ENCODE data around the gene VPS26A. TPM values are rescaled to one million over a fixed set of nuclear protein-coding genes. Genes with fewer than 3 reads are reported as not detected.

Gene VPS26A
- total and polyA plus RNA-seq, 4 experiments from 2014 or later = 31.7 to 37.4 (median 35.3) TPM

DNA sequence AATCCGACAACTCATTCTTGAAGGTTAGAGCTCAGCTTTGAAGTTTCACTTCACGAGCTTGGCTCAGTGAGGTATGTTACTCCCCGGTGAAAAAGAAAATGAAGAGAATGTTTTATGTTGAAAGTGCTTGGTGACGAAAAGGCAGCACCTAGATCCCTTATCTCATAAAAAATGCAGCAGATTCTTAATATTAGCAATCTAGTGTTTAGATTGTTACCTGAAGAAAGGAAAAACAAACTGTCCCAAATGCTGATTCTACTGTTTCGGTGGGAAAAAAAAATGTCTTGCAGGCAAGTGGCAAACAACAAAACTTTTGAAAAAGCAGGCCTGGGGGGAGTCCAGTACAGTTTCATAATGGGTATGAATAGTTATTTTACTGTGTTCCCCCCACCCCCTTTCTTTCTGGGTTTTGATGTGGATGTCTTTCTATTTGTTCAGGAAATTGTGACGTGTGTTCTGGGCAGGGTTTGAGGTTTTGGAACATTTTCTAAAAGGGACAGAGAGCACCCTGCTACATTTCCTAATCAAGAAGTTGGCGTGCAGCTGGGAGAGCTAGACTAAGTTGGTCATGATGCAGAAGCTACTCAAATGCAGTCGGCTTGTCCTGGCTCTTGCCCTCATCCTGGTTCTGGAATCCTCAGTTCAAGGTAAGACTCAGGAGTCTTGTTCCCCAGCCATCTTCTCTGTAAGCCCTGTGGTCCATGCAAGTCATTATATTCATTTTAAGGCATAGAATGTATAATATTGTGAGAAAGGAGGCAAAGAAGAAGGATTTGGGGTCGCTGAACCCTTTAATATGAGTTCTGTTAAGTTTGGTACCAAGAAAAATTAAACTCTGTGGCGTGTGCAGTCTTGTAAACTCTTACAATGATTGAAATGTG is 36.1 kb upstream of the VPS26A start, which contains the start of gene SRGN:
Gene SRGN (plus strand): TSS at position 514 of the 881 bp plus-strand sequence. CDS start 55 bp downstream, at position 569.
- intact Hi-C loops (cut with micrococcal nuclease) = loop anchor here (2.0 to 5.0 kb wide), 3 partner anchors 27 to 756 kb away; partner anchors contain the start of genes CCAR1, HNRNPH3 and PBLD
- peak within 1 kb of the TSS; percentile 100 for H3K27ac ChIP-seq (ENCODE audit: low read depth, low read length)
- DNase-seq = peak; percentile 87 to 94 (median 90)
- Mint-ChIP-seq H3K27me3 (peaks cover 0 to 1% of the 10 kb centered on the region in 2 donors), H3K9me3 (peaks cover 0 to 2% (median 0%) of the 10 kb centered on the region in 8 donors), H3K4me3 (peak within 1 kb of the TSS; percentile 86 to 96 (median 92)), H3K27ac (peak within 1 kb of the TSS; percentile 94 to 99 (median 98)), H3K4me1 (peaks cover 38 to 67% (median 50%) of the 10 kb centered on the region in 4 donors), H3K36me3 (peaks cover 0 to 32% of the 10 kb centered on the region in 2 donors)
- peaks cover 49% of the 10 kb centered on the region for H3K4me1 ChIP-seq (ENCODE audit: insufficient read depth, low read length)
- no peaks in the 10 kb centered on the region for H3K36me3 ChIP-seq (ENCODE audit: insufficient read depth, low read length)
- no peaks in the 10 kb centered on the region for H3K9me3 ChIP-seq (ENCODE audit: control insufficient read depth in 1 of 2, low read length in 2 of 2)
- POLR2A ChIA-PET (ENCODE audit: partially characterized antibody) = interaction anchor here (0.5 to 6.5 kb wide), 25 partner anchors 8 to 756 kb away, joined by 3 to 110 read pairs (median 3); partner anchors contain the start of genes DDX21, HNRNPH3, KIFBP and SUPV3L1
- H3K27me3 ChIP-seq (ENCODE audit: insufficient read depth, low read length) = no peaks in the 10 kb centered on the region
- peak within 1 kb of the TSS; percentile 76 to 89 for H3K4me3 ChIP-seq (ENCODE audit: low read length in 2 of 2)
- CTCF ChIA-PET (ENCODE audit: partially characterized antibody) = interaction anchor here (0.6 to 3.4 kb wide), 10 partner anchors 12 to 1159 kb away, joined by 3 to 24 read pairs (median 3); no protein-coding TSS in a partner anchor

DNA sequence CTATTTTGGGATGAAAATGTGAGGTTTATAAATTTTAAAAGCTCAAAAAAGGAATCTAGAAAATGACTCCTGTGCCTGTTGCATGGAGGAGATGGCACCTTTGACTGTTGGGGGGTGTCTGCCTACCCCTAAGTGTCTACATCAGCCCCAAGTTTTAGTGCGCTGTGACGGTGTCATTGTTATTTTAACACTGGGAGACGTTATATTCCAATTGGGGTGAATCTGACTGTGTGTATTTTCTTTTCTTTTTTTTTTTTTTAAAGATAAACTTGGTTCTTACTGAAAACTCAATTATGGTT is 35.6 kb upstream of the VPS26A start:
- Mint-ChIP-seq H3K36me3 (peaks cover 0 to 34% of the 10 kb centered on the region in 2 donors), H3K27ac (peak overlapping the region; percentile 94 to 99 (median 98)), H3K27me3 (peaks cover 0 to 1% of the 10 kb centered on the region in 2 donors), H3K4me3 (peak overlapping the region; percentile 86 to 96 (median 92)), H3K9me3 (peaks cover 0 to 2% (median 0%) of the 10 kb centered on the region in 8 donors), H3K4me1 (peaks cover 42 to 73% (median 56%) of the 10 kb centered on the region in 4 donors)
- peak in 3 of 5 donors; percentile 43 to 49 (median 48) for DNase-seq
- Histone ChIP-seq H3K4me1 (ENCODE audit: insufficient read depth, low read length) (peaks cover 55% of the 10 kb centered on the region), H3K9me3 (ENCODE audit: control insufficient read depth in 1 of 2, low read length in 2 of 2) (no peaks in the 10 kb centered on the region), H3K4me3 (ENCODE audit: low read length in 2 of 2) (peak overlapping the region; percentile 76 to 89), H3K27me3 (ENCODE audit: insufficient read depth, low read length) (no peaks in the 10 kb centered on the region), H3K27ac (ENCODE audit: low read depth, low read length) (peak overlapping the region; percentile 100), H3K36me3 (ENCODE audit: insufficient read depth, low read length) (no peaks in the 10 kb centered on the region)
- intact Hi-C loops (cut with micrococcal nuclease) = loop anchor here (2.0 to 5.0 kb wide), 3 partner anchors 28 to 756 kb away; partner anchors contain the start of genes CCAR1, HNRNPH3 and PBLD
- ChIA-PET POLR2A (ENCODE audit: partially characterized antibody) (interaction anchor here (0.5 to 6.5 kb wide), 19 partner anchors 9 to 757 kb away, joined by 3 to 110 read pairs (median 4); partner anchors contain the start of genes DDX21, HNRNPH3, KIFBP and SUPV3L1), CTCF (ENCODE audit: partially characterized antibody) (interaction anchor here (0.6 to 3.4 kb wide), 7 partner anchors 13 to 367 kb away, joined by 3 to 24 read pairs (median 3); no protein-coding TSS in a partner anchor)

DNA sequence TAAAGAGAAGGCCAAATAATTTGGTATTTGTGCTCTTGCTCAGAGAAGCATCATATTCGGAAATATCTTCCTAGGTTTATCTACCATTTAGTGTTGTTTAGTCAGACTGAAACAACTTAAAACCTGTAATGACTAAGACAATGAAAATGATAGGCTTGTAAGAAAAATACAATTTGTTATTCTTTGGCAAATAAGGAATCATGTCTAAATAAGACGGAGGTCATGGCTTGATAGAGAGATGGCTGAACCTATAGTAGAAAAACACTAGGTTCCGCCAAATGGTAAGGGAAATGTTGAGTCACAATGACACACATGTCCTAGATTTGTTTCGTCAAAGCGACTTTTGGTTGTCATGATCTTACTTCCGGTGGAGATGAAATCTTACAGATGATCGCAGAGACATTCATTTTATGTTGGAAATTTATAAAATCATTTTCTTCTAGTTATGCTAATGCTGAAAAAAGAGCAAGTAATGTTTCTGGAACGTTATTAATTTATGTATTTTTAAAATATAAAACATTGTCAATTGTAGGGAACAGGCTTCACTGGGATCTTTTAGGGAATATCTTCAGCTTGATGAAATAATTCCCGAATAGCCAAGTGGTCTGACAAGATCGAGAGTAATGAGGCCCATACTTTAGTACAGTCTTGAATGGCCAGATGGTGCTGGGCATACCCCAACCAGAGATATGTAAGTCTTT is 35.0 kb upstream of the VPS26A start:
- Mint-ChIP-seq H3K9me3 (peaks cover 0 to 2% (median 0%) of the 10 kb centered on the region in 8 donors), H3K27ac (peak overlapping the region; percentile 94 to 99 (median 98)), H3K27me3 (peaks cover 0 to 1% of the 10 kb centered on the region in 2 donors), H3K36me3 (peaks cover 0 to 36% of the 10 kb centered on the region in 2 donors), H3K4me1 (peaks cover 44 to 78% (median 58%) of the 10 kb centered on the region in 4 donors), H3K4me3 (peak overlapping the region; percentile 86 to 96 (median 92))
- H3K36me3 ChIP-seq (ENCODE audit: insufficient read depth, low read length) = no peaks in the 10 kb centered on the region
- peak; percentile 79 to 89 (median 87) for DNase-seq
- intact Hi-C loops (cut with micrococcal nuclease) = loop anchor here (2.0 to 5.0 kb wide), 3 partner anchors 28 to 757 kb away; partner anchors contain the start of genes CCAR1, HNRNPH3 and PBLD
- peak overlapping the region; percentile 76 to 89 for H3K4me3 ChIP-seq (ENCODE audit: low read length in 2 of 2)
- ChIA-PET CTCF (ENCODE audit: partially characterized antibody) (interaction anchor here (0.6 to 7.6 kb wide), 6 partner anchors 12 to 366 kb away, joined by 3 to 53 read pairs (median 6); partner anchors contain the start of gene DDX21), POLR2A (ENCODE audit: partially characterized antibody) (interaction anchor here (0.7 to 6.5 kb wide), 13 partner anchors 9 to 319 kb away, joined by 3 to 110 read pairs (median 5); partner anchors contain the start of genes DDX21 and KIFBP)
- no peaks in the 10 kb centered on the region for H3K27me3 ChIP-seq (ENCODE audit: insufficient read depth, low read length)
- peaks cover 60% of the 10 kb centered on the region for H3K4me1 ChIP-seq (ENCODE audit: insufficient read depth, low read length)
- peak overlapping the region; percentile 100 for H3K27ac ChIP-seq (ENCODE audit: low read depth, low read length)
- no peaks in the 10 kb centered on the region for H3K9me3 ChIP-seq (ENCODE audit: control insufficient read depth in 1 of 2, low read length in 2 of 2)

DNA sequence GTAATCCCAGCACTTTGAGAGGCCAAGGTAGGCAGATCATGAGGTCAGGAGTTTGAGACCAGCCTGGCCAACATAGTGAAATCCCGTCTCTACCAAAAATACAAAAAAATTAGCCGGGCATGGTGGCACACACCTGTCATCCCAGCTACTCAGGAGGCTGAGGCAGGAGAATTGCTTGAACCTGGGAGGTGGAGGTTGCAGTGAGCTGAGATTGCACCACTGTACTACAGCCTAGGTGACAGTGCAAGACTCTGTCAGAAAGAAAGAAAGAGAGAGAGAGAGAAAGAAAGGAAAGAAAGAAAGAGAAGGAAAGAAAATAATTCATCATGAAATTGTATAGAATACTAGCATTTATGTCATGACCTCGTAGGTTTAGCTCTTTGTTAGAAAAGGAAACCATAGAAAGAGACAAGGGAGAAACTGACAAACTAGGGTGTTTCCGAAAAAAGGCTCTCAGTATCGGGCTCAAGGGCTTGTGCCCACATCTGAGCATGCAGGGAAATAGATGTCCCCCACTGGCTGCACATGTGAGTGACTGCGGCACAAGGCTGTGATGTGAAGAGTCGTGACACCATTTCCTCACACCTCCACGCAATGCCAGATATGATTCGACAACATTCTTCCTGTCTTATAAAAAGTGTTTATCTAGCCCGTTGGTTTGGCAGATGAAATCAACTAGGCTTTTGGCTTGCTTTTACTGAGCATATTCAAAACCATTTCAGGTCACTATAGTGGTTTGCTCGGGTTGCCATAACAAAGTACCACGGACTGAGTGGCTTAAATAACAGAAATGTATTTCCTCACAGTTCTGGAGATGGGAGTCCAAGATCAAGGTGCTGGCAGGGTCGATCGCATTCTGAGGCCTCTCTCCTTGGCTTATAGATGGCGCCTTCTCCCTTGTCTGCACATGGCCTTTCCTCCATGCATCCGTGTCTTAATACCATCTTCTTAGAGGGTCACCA is 34.1 kb upstream of the VPS26A start:
- no peaks in the 10 kb centered on the region for H3K9me3 ChIP-seq (ENCODE audit: control insufficient read depth in 1 of 2, low read length in 2 of 2)
- peak overlapping the region; percentile 86 to 96 (median 92) for H3K4me3 Mint-ChIP-seq

DNA sequence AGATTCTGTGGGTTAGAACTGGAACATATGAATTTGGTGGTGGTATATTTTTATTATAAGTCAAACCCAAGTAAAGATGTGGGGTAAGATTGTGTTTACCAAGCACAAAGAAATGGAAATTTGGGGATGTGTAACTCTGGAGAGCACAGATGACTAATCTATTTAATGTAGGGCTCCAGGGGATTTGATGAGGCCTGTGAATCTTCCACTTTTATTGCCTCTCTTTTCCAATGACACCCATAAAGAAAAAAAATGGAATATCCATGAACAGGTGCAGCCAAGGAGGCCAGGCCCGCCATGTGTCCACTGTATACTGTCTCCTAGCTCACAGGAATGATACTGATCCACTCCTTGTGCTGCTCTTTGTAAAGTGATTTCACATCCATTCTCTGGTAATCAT is 33.3 kb upstream of the VPS26A start:
- POLR2A ChIA-PET (ENCODE audit: partially characterized antibody) = interaction anchor here (0.9 to 6.5 kb wide), 7 partner anchors 10 to 135 kb away, joined by 3 to 110 read pairs (median 10); partner anchors contain the start of gene DDX21
- H3K4me1 ChIP-seq (ENCODE audit: insufficient read depth, low read length) = peaks cover 62% of the 10 kb centered on the region
- H3K9me3 Mint-ChIP-seq = peaks cover 0 to 2% (median 0%) of the 10 kb centered on the region in 8 donors

More for the DNA sequence above, 34.1 kb upstream of the VPS26A start:
- Histone ChIP-seq H3K36me3 (ENCODE audit: insufficient read depth, low read length) (no peaks in the 10 kb centered on the region), H3K27ac (ENCODE audit: low read depth, low read length) (peak overlapping the region; percentile 100), H3K4me3 (ENCODE audit: low read length in 2 of 2) (peak overlapping the region; percentile 33 to 89), H3K4me1 (ENCODE audit: insufficient read depth, low read length) (peaks cover 62% of the 10 kb centered on the region), H3K27me3 (ENCODE audit: insufficient read depth, low read length) (no peaks in the 10 kb centered on the region)
- peak; percentile 83 to 96 (median 91) for DNase-seq
- Mint-ChIP-seq H3K36me3 (peaks cover 0 to 36% of the 10 kb centered on the region in 2 donors), H3K27ac (peak overlapping the region; percentile 94 to 99 (median 98)), H3K4me1 (peaks cover 44 to 84% (median 58%) of the 10 kb centered on the region in 4 donors), H3K27me3 (peaks cover 0 to 1% of the 10 kb centered on the region in 2 donors), H3K9me3 (peaks cover 0 to 2% (median 0%) of the 10 kb centered on the region in 8 donors)
- intact Hi-C loops (cut with micrococcal nuclease) = loop anchor here (1.0 to 5.0 kb wide), 4 partner anchors 29 to 758 kb away; partner anchors contain the start of genes CCAR1, HNRNPH3 and PBLD
- ChIA-PET POLR2A (ENCODE audit: partially characterized antibody) (interaction anchor here (0.6 to 6.5 kb wide), 15 partner anchors 10 to 164 kb away, joined by 3 to 110 read pairs (median 4); partner anchors contain the start of gene DDX21), CTCF (ENCODE audit: partially characterized antibody) (interaction anchor here (0.8 to 7.6 kb wide), 5 partner anchors 11 to 132 kb away, joined by 3 to 228 read pairs (median 4); partner anchors contain the start of gene DDX21)

More for the DNA sequence above, 33.3 kb upstream of the VPS26A start:
- no peaks in the 10 kb centered on the region for H3K9me3 ChIP-seq (ENCODE audit: control insufficient read depth in 1 of 2, low read length in 2 of 2)
- DNase-seq = no peak
- peak overlapping the region; percentile 94 to 99 (median 98) for H3K27ac Mint-ChIP-seq
- no peaks in the 10 kb centered on the region for H3K27me3 ChIP-seq (ENCODE audit: insufficient read depth, low read length)
- H3K36me3 Mint-ChIP-seq = peaks cover 0 to 38% of the 10 kb centered on the region in 2 donors
- H3K36me3 ChIP-seq (ENCODE audit: insufficient read depth, low read length) = no peaks in the 10 kb centered on the region
- peak overlapping the region; percentile 86 to 96 (median 92) for H3K4me3 Mint-ChIP-seq
- CTCF ChIA-PET (ENCODE audit: partially characterized antibody) = interaction anchor here (0.8 to 7.6 kb wide), 6 partner anchors 28 to 133 kb away, joined by 3 to 228 read pairs (median 4); partner anchors contain the start of genes DDX21 and VPS26A
- intact Hi-C loops (cut with micrococcal nuclease) = loop anchor here (1.0 kb wide), 1 partner anchor 45 kb away; no protein-coding TSS in a partner anchor
- peak overlapping the region; percentile 26 to 89 for H3K4me3 ChIP-seq (ENCODE audit: low read length in 2 of 2)
- H3K4me1 Mint-ChIP-seq = peaks cover 44 to 83% (median 57%) of the 10 kb centered on the region in 4 donors
- peak overlapping the region; percentile 100 for H3K27ac ChIP-seq (ENCODE audit: low read depth, low read length)
- peaks cover 0 to 1% of the 10 kb centered on the region in 2 donors for H3K27me3 Mint-ChIP-seq

All from CD4-positive, alpha-beta memory T cell (primary cell).